H9 (cell line): ENCODE measurements around the gene TMEM30B. TPM values are rescaled to one million over a fixed set of nuclear protein-coding genes. Genes with fewer than 3 reads are reported as not detected.

Experiments used
- DNase-seq: peaks from one replicate; pipeline ENCODE4 v3.0.0-alpha.2; 2017
- H2AFZ ChIP-seq: one replicate; pipeline ENCODE4 v1.6.1; 2013; ENCODE audit warnings: mild to moderate bottlenecking, low read length, control low read depth, moderate library complexity
- H2AK5ac ChIP-seq: 2 replicates; pipeline ENCODE4 v1.6.1; 2013; ENCODE audit warnings: low read length, control low read depth, mixed read lengths; ENCODE audit not compliant: insufficient read length
- H2BK120ac ChIP-seq: one replicate; pipeline ENCODE4 v1.6.1; 2013; ENCODE audit warnings: low read depth, mild to moderate bottlenecking, low read length, control low read depth, inconsistent platforms; ENCODE audit not compliant: poor library complexity, severe bottlenecking
- H2BK12ac ChIP-seq: 2 replicates; pipeline ENCODE4 v1.6.1; 2013; ENCODE audit warnings: low read length, control low read depth, mixed read lengths, low read depth; ENCODE audit not compliant: insufficient read length
- H2BK15ac ChIP-seq: 2 replicates; pipeline ENCODE4 v1.6.1; 2013; ENCODE audit warnings: low read depth, low read length, control low read depth
- H2BK20ac ChIP-seq: one replicate; pipeline ENCODE4 v1.6.1; 2013; ENCODE audit warnings: low read depth, mild to moderate bottlenecking, low read length, control low read depth, inconsistent platforms; ENCODE audit not compliant: poor library complexity, severe bottlenecking
- H2BK5ac ChIP-seq: 2 replicates; pipeline ENCODE4 v1.6.1; 2013; ENCODE audit warnings: low read length, control low read depth, mixed read lengths; ENCODE audit not compliant: insufficient read length
- H3K14ac ChIP-seq: 2 replicates; pipeline ENCODE4 v1.6.1; 2013; ENCODE audit warnings: low read length, control low read depth; ENCODE audit not compliant: insufficient read depth
- H3K18ac ChIP-seq: 2 replicates; pipeline ENCODE4 v1.6.1; 2013; ENCODE audit warnings: low read depth, mild to moderate bottlenecking, mixed read lengths, low read length, control low read depth; ENCODE audit not compliant: insufficient read length
- H3K23ac ChIP-seq: 2 replicates; pipeline ENCODE4 v1.6.1; 2013; ENCODE audit warnings: low read length, control low read depth, mixed read lengths, low read depth; ENCODE audit not compliant: insufficient read length
- H3K23me2 ChIP-seq: 2 replicates; pipeline ENCODE4 v1.6.1; 2013; ENCODE audit warnings: low read depth, mild to moderate bottlenecking, mixed read lengths, low read length, control low read depth; ENCODE audit not compliant: insufficient read length, poor library complexity, severe bottlenecking
- H3K27ac ChIP-seq: 2 replicates; pipeline ENCODE4 v1.5.1; 2013; ENCODE audit warnings: low read length, control low read depth, mixed read lengths, low read depth; ENCODE audit not compliant: insufficient read length
- H3K27me3 ChIP-seq: 2 replicates; pipeline ENCODE4 v1.6.1; 2013; ENCODE audit warnings: low read length, control low read depth, inconsistent platforms; ENCODE audit not compliant: insufficient read depth
- H3K4ac ChIP-seq: 2 replicates; pipeline ENCODE4 v1.6.1; 2013; ENCODE audit warnings: low read depth, mild to moderate bottlenecking, control low read depth, inconsistent platforms, low read length, moderate library complexity
- H3K4me1 ChIP-seq: 2 replicates; pipeline ENCODE4 v1.6.1; 2013; ENCODE audit warnings: low read length, control low read depth, inconsistent platforms; ENCODE audit not compliant: insufficient read depth
- H3K4me2 ChIP-seq: 2 replicates; pipeline ENCODE4 v1.6.1; 2013; ENCODE audit warnings: low read length, control low read depth, mixed read lengths; ENCODE audit not compliant: insufficient read length, insufficient read depth
- H3K56ac ChIP-seq: 2 replicates; pipeline ENCODE4 v1.6.1; 2013; ENCODE audit warnings: low read depth, mild to moderate bottlenecking, mixed read lengths, low read length, control low read depth; ENCODE audit not compliant: insufficient read length
- H3K79me1 ChIP-seq: 2 replicates; pipeline ENCODE4 v1.6.1; 2013; ENCODE audit warnings: low read depth, mild to moderate bottlenecking, moderate library complexity, low read length, control low read depth, inconsistent platforms; ENCODE audit not compliant: insufficient read depth, poor library complexity, severe bottlenecking
- H3K79me2 ChIP-seq: 2 replicates; pipeline ENCODE4 v1.6.1; 2013; ENCODE audit warnings: low read length, control low read depth, inconsistent platforms; ENCODE audit not compliant: insufficient read depth
- H3K9ac ChIP-seq: 2 replicates; pipeline ENCODE4 v1.6.1; 2013; ENCODE audit warnings: low read length, control low read depth, mixed read lengths; ENCODE audit not compliant: insufficient read length; ENCODE audit errors: extremely low read depth
- H3K9me3 ChIP-seq: one replicate; pipeline ENCODE4 v1.6.1; 2013; ENCODE audit warnings: low read depth, low read length, inconsistent platforms; ENCODE audit not compliant: control insufficient read depth
- H3T11ph ChIP-seq: one replicate; pipeline ENCODE4 v1.6.1; 2013; ENCODE audit warnings: mild to moderate bottlenecking, low read length, control low read depth, inconsistent platforms
- H4K20me1 ChIP-seq: one replicate; pipeline ENCODE4 v1.6.1; 2013; ENCODE audit not compliant: control insufficient read depth, insufficient read length, insufficient read depth
- H4K5ac ChIP-seq: 2 replicates; pipeline ENCODE4 v1.6.1; 2013; ENCODE audit warnings: low read depth, mild to moderate bottlenecking, mixed read lengths, low read length, control low read depth; ENCODE audit not compliant: insufficient read length
- H4K8ac ChIP-seq: replicated peaks from 2 replicates; pipeline ENCODE4 v1.6.1; 2013; ENCODE audit warnings: low read length, control low read depth, mixed read lengths, low read depth; ENCODE audit not compliant: insufficient read length
- H4K91ac ChIP-seq: 2 replicates; pipeline ENCODE4 v1.6.1; 2013; ENCODE audit warnings: low read depth, mild to moderate bottlenecking, moderate library complexity, mixed read lengths, low read length, control low read depth; ENCODE audit not compliant: insufficient read length
- H3K27ac Mint-ChIP-seq, 3 experiments: 2 replicates in 2 of 3; 3 replicates in 1 of 3; pipeline ENCODE4 v1.8.0; 2020 to 2021; ENCODE audit warnings: mixed read lengths in 3 of 3, mild to moderate bottlenecking in 1 of 3, moderate library complexity in 1 of 3
- H3K27me3 Mint-ChIP-seq: 2 replicates; pipeline ENCODE4 v1.8.0; 2021; ENCODE audit warnings: low read depth, mild to moderate bottlenecking, moderate library complexity, mixed read lengths
- H3K36me3 Mint-ChIP-seq, 3 experiments: 2 replicates in 2 of 3; 3 replicates in 1 of 3; pipeline ENCODE4 v1.8.0; 2020 to 2021; ENCODE audit warnings: low read depth in 3 of 3, mixed read lengths in 3 of 3; ENCODE audit not compliant: insufficient read depth in 1 of 3
- H3K4me1 Mint-ChIP-seq, 2 experiments: 2 replicates each; pipeline ENCODE4 v1.8.0; 2020; ENCODE audit warnings: mixed read lengths in 2 of 2
- H3K4me3 Mint-ChIP-seq, 2 experiments: 2 replicates in 1 of 2; 3 replicates in 1 of 2; pipeline ENCODE4 v1.8.0; 2020 to 2021; ENCODE audit warnings: mild to moderate bottlenecking in 2 of 2, mixed read lengths in 2 of 2, moderate library complexity in 1 of 2
- H3K9me3 Mint-ChIP-seq, 2 experiments: 2 replicates in 1 of 2; 3 replicates in 1 of 2; pipeline ENCODE4 v1.8.0; 2020; ENCODE audit warnings: mild to moderate bottlenecking in 2 of 2, mixed read lengths in 2 of 2, moderate library complexity in 1 of 2
- CTCF ChIP-seq: fragments of 200-600 bp; sonication (generic); conservative IDR thresholded peaks from 3 replicates; pipeline ENCODE4 v1.8.0; 2021; ENCODE audit warnings: antibody characterized with exemption, mild to moderate bottlenecking
- WGBS: extraction: QIAGEN DNeasy Blood & Tissue Kit; methylation state at CpG from one replicate; pipeline ENCODE4 v1.1.7; 2013; ENCODE audit warnings: missing lambda C conversion rate, low lambda C conversion rate, mixed read lengths; ENCODE audit not compliant: insufficient read length; ENCODE audit errors: extremely low coverage; 5-methylcytosine and 5-hydroxymethylcytosine counted together
- total RNA-seq: library from RNA; stranded (reverse); gene quantifications from 2 replicates; pipeline ENCODE4 v1.2.1, GENCODE V29; 2021

TMEM30B gene
- total RNA-seq, 1 experiment from 2014 or later: 12.2 TPM

DNA sequence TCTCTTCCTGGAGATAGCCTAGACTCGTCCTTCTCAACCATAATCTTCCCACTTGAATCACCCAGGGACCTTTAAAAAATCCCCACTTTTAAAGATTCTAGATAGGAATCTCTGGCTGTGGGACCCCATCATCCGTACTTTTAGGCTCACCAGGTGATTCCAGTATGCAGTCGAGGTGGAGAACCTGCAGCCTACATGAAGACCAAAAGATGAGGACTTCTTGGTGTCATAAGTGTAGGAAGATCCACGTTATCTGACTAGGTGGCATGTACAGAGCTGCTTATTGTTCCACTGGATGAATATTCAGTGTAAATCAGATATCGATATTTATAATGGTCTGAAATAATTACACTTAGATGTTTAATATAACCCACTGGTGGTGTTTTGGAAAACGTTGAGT is 42.8 kb upstream of the TMEM30B start:
- Histone ChIP-seq H3K4ac (no peak overlapping the region), H3K23ac (no peak overlapping the region), H4K5ac (no peak overlapping the region), H2AFZ (no peak overlapping the region), H2BK12ac (no peak overlapping the region), H3K27me3 (peaks cover 12% of the 10 kb centered on the region; the same call in 1 of the 2 replicates), H3K4me2 (no peak overlapping the region), H3K18ac (no peak overlapping the region), H4K8ac (no peak overlapping the region), H4K91ac (no peak overlapping the region), H3K27ac (no peak overlapping the region), H3K14ac (no peak overlapping the region), H3K79me2 (no peaks in the 10 kb centered on the region), H2BK20ac (no peak overlapping the region), H3K4me1 (peaks cover 2% of the 10 kb centered on the region; the same call in 1 of the 2 replicates), H3K9me3 (no peaks in the 10 kb centered on the region), H3K56ac (no peak overlapping the region), H2BK5ac (no peak overlapping the region), H2BK15ac (no peak overlapping the region), H2AK5ac (no peak overlapping the region), H2BK120ac (no peak overlapping the region), H3K23me2 (peaks cover 16% of the 10 kb centered on the region), H3K79me1 (no peaks in the 10 kb centered on the region), H4K20me1 (no peaks in the 10 kb centered on the region), H3K9ac (no peak overlapping the region), H3T11ph (no peak overlapping the region)
- peaks cover 6 to 9% of the 10 kb centered on the region in 2 experiments; a peak in 4 of 5 replicates for H3K9me3 Mint-ChIP-seq
- peaks cover 2 to 16% (median 8%) of the 10 kb centered on the region in 3 experiments; a peak in 5 of 7 replicates for H3K36me3 Mint-ChIP-seq
- no peak overlapping the region for H3K27ac Mint-ChIP-seq
- no peak for TF ChIP-seq CTCF
- peaks cover 22 to 25% of the 10 kb centered on the region in 2 experiments for H3K4me1 Mint-ChIP-seq
- DNase-seq: no peak
- no peak overlapping the region for H3K4me3 Mint-ChIP-seq
- H3K27me3 Mint-ChIP-seq: peaks cover 31% of the 10 kb centered on the region
- WGBS: no CpG with 5 or more reads among the region's 6 CpGs
